Glutamatergic neuron (in vitro differentiated cells): ENCODE data around the gene CUEDC2. TPM values are rescaled to one million over a fixed set of nuclear protein-coding genes. Genes with fewer than 3 reads are reported as not detected.

Experiments used
- DNase-seq: peaks from one replicate; pipeline ENCODE4 v3.0.0; 2022
- H3K27ac Mint-ChIP-seq: one replicate; pipeline ENCODE4 v1.8.0; 2020; ENCODE audit warnings: mild to moderate bottlenecking, mixed read lengths, inconsistent platforms; ENCODE audit not compliant: unreplicated experiment
- H3K27me3 Mint-ChIP-seq: one replicate; pipeline ENCODE4 v1.8.0; 2020; ENCODE audit warnings: mild to moderate bottlenecking, moderate library complexity, mixed read lengths, inconsistent platforms; ENCODE audit not compliant: unreplicated experiment
- H3K36me3 Mint-ChIP-seq: one replicate; pipeline ENCODE4 v1.8.0; 2020; ENCODE audit warnings: mild to moderate bottlenecking, mixed read lengths, inconsistent platforms; ENCODE audit not compliant: unreplicated experiment
- H3K4me1 Mint-ChIP-seq: one replicate; pipeline ENCODE4 v1.8.0; 2020; ENCODE audit warnings: mild to moderate bottlenecking, low read depth, mixed read lengths, inconsistent platforms; ENCODE audit not compliant: unreplicated experiment
- H3K4me3 Mint-ChIP-seq: one replicate; pipeline ENCODE4 v1.8.0; 2020; ENCODE audit warnings: mild to moderate bottlenecking, mixed read lengths, inconsistent platforms; ENCODE audit not compliant: unreplicated experiment
- H3K9me3 Mint-ChIP-seq: one replicate; pipeline ENCODE4 v1.8.0; 2020; ENCODE audit warnings: mild to moderate bottlenecking, moderate library complexity, mixed read lengths, inconsistent platforms; ENCODE audit not compliant: unreplicated experiment
- total RNA-seq: library from RNA; stranded (reverse); fragmentation: NEBNext Ultra II Directional; extraction: Animal tissue kit (Norgen Biotek cat#: 25700); gene quantifications from one replicate; pipeline ENCODE4 v1.2.1, GENCODE V29; 2021; ENCODE audit not compliant: unreplicated experiment
- TF ChIP-seq, protein P1 (sequence below): fragments of 200-600 bp; sonication (generic); IDR thresholded peaks from one replicate; pipeline ENCODE4 v1.5.0; 2021; ENCODE audit not compliant: partially characterized antibody, unreplicated experiment

The CUEDC2 gene
- total RNA-seq, 1 donor from 2014 or later = 104 TPM

DNA sequence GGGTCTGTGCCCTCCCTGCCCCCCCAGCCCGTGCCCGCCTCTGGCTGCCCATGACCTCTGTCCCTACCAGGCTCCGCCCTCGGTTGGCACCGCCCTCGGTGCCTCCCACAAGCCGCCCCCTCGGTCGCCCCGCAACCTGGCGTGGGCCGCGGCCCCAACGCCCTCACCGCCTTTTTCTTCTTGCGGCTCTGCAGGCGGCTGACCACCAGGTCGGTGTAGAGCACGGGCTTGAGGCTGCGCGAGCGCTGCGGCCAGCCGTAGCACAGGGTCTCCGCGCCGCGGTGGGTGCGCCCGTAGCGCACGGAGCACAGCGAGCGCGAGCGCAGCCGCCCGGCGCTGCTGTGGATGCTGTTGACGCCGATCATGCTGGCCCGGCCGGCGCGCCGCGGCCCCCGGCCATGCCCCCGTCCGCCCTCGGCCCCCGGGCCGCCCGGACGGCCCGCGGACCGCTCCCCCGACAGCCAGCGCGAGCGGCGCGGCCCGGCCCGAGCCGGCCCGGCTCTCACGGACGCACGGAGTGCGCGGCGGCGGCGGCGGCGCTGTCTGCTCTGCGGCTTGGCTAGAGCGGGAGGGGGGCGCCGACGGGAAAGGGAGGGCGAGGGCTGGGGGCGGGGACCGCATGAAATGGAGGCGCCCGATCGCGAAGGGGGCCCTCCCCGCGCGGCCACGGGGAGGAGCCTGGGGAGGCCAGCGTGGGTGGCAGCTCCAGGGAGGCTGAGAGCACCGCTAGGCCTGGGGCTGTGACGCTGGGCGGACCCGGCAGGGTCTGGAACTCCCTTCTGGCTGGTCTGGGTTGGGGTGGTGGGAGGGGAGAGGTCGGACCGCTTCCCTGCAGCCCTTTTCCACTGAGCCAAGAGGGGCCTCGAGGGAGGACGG is 23.4 kb downstream of the CUEDC2 start:
- Mint-ChIP-seq H3K27ac (peak overlapping the region; percentile 96), H3K9me3 (peaks cover 13% of the 10 kb centered on the region), H3K27me3 (peaks cover 21% of the 10 kb centered on the region), H3K36me3 (no peaks in the 10 kb centered on the region), H3K4me1 (peaks cover 42% of the 10 kb centered on the region), H3K4me3 (peak overlapping the region; percentile 92)
- peak; percentile 71 for DNase-seq
- TF ChIP-seq, protein P1, sequence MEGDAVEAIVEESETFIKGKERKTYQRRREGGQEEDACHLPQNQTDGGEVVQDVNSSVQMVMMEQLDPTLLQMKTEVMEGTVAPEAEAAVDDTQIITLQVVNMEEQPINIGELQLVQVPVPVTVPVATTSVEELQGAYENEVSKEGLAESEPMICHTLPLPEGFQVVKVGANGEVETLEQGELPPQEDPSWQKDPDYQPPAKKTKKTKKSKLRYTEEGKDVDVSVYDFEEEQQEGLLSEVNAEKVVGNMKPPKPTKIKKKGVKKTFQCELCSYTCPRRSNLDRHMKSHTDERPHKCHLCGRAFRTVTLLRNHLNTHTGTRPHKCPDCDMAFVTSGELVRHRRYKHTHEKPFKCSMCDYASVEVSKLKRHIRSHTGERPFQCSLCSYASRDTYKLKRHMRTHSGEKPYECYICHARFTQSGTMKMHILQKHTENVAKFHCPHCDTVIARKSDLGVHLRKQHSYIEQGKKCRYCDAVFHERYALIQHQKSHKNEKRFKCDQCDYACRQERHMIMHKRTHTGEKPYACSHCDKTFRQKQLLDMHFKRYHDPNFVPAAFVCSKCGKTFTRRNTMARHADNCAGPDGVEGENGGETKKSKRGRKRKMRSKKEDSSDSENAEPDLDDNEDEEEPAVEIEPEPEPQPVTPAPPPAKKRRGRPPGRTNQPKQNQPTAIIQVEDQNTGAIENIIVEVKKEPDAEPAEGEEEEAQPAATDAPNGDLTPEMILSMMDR = no peak

DNA sequence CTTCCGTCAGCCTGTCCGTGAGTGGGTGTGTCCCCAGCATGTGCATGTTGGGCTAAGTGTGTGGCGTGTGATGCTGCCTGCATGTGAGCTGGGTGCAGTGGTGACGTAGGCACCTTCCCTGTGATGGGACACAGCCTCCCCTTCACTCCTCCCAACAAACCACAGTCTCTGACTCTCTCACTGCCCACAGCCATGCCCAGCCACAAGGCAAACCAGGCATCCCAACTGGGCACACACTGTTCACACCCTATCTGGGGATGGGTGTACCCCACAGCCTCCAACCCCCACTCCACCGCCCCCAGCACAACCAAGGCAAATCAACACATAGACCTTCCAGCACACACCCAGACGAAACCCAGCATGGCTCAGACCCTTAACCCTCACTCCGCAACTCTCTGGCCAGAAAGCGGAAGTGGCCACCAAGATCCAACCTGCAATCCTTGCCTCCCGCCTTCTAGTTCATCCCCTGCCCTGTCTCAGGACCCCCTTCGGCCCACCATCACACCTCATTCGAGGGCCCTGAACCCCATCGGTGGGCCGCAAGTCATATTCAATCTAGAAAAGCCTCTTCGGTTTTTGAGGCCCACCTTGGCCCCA is 24.1 kb downstream of the CUEDC2 start:
- Mint-ChIP-seq H3K27me3 (peaks cover 21% of the 10 kb centered on the region), H3K36me3 (no peaks in the 10 kb centered on the region), H3K4me3 (peak overlapping the region; percentile 82), H3K27ac (peak overlapping the region; percentile 59), H3K4me1 (peaks cover 38% of the 10 kb centered on the region), H3K9me3 (peaks cover 13% of the 10 kb centered on the region)
- no peak for DNase-seq
- TF ChIP-seq, protein P1 = no peak

DNA sequence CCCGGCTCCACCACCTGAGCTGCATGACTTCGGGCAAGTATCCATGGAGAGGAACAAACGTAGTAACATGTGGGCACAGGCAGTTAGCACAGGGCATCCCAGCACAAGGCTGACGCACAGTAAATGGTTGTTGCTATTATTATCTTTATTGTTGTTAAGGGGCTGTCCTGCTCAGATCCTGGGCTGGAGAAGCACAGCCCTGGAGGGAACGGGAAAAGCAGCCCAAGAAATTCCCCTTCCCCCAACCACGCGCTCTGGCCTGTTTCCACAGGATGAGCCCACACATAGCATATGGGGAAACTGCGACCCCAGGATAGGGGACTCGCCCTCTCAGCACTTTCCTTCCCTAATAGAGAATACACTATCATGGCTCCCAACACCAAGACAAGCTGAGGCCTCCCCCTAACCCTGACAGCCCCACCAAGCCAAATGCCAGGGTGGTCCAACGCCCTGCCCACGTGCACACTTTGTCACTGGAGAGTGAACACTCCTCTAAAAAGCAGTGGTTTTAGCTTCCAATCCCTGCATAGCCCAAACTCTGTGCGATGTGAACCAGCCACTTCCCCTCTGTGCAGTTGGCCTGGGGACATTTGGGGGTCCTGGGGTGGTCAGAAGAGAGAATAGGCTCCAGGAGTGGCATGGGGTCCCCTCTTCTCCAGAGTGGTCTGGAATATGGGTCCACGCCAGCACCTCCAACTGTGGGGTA is 24.8 kb downstream of the CUEDC2 start:
- no peaks in the 10 kb centered on the region for H3K36me3 Mint-ChIP-seq
- peaks cover 19% of the 10 kb centered on the region for H3K27me3 Mint-ChIP-seq
- H3K4me1 Mint-ChIP-seq = peaks cover 32% of the 10 kb centered on the region
- peak overlapping the region; percentile 82 for H3K4me3 Mint-ChIP-seq
- peaks cover 11% of the 10 kb centered on the region for H3K9me3 Mint-ChIP-seq
- peak overlapping the region; percentile 43 for H3K27ac Mint-ChIP-seq
- no peak for DNase-seq
- TF ChIP-seq, protein P1 = no peak

DNA sequence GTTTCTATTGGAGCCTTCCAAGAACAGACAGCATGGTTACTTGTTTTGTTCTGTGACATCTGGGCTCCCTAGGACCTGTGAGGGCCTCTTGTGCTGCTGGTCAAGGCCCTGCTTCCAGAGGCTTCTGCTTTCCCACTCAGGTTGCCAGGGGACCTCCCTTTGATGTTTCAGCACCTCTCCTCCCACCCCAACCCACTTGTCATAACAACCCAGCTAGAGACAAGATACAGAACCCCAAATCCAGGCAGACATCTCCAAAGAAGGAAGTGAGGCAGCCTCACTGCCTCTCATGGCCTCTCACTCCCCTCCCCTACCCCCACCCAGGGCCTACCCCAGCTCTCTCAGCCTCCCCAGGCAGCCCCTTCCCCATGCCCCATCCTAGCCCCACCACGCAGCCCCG is 25.6 kb downstream of the CUEDC2 start:
- peaks cover 11% of the 10 kb centered on the region for H3K9me3 Mint-ChIP-seq
- H3K27me3 Mint-ChIP-seq = peaks cover 19% of the 10 kb centered on the region
- no peaks in the 10 kb centered on the region for H3K36me3 Mint-ChIP-seq
- TF ChIP-seq, protein P1 = no peak
- H3K4me1 Mint-ChIP-seq = peaks cover 29% of the 10 kb centered on the region
- no peak for DNase-seq
- peak overlapping the region; percentile 28 for H3K27ac Mint-ChIP-seq
- peak overlapping the region; percentile 73 for H3K4me3 Mint-ChIP-seq
